Measurements from ENCODE around the gene RPP25. TPM values are rescaled to one million over a fixed set of nuclear protein-coding genes. Genes with fewer than 3 reads are reported as not detected.

Gene RPP25
- polyA plus RNA-seq, 4 donors: 5.5 to 22.2 (median 14.9) TPM

- peaks cover 7 to 37% (median 11%) of the 10 kb centered on the region in 3 donors for H3K36me3 ChIP-seq (ENCODE audit: control insufficient read depth in 3 of 3, insufficient read depth in 2 of 3, low read depth in 1 of 3, low read length in 3 of 3)
- H3K9me3 ChIP-seq (ENCODE audit: control insufficient read depth in 2 of 2, insufficient read depth in 1 of 2, low read depth in 1 of 2, low read length in 1 of 2): no peaks in the 10 kb centered on the region
- peaks cover 0 to 17% (median 0%) of the 10 kb centered on the region in 3 donors for H3K4me1 ChIP-seq (ENCODE audit: control insufficient read depth in 3 of 3, insufficient read depth in 2 of 3, low read depth in 1 of 3, low read length in 2 of 3)
- peak overlapping the region; percentile 25 to 93 (median 90) for H3K27ac ChIP-seq (ENCODE audit: low read depth in 1 of 3, low read length in 2 of 3)
- peak in 1 of 2 donors; percentile 37 for DNase-seq
- FAIRE-seq: no peak
- H3K4me3 ChIP-seq (ENCODE audit: low read depth in 1 of 3, low read length in 3 of 3): peak overlapping the region; percentile 90 to 92 (median 92)
- H3K27me3 ChIP-seq (ENCODE audit: control insufficient read depth in 3 of 3, insufficient read depth in 3 of 3, low read length in 3 of 3): no peaks in the 10 kb centered on the region
- WGBS, 3 donors: 41 to 47% (median 46%) methylated on average over 8 of the region's 8 CpGs
Observed at GRCh38 chr15:74907163-74907870, 49.3 kb downstream of the RPP25 start.

GRCh38 chr15:74906450-74907162, 50.0 kb downstream of the RPP25 start, which contains the start of gene FAM219B:
TSS of gene FAM219B (minus strand) at chr15:74906851. CDS start at chr15:74906800, 51 bp downstream.
- Histone ChIP-seq H3K4me1 (ENCODE audit: control insufficient read depth in 3 of 3, insufficient read depth in 2 of 3, low read depth in 1 of 3, low read length in 2 of 3) (peaks cover 0 to 17% (median 0%) of the 10 kb centered on the region in 3 donors), H3K9me3 (ENCODE audit: control insufficient read depth in 2 of 2, insufficient read depth in 1 of 2, low read depth in 1 of 2, low read length in 1 of 2) (no peaks in the 10 kb centered on the region), H3K27ac (ENCODE audit: low read depth in 1 of 3, low read length in 2 of 3) (peak within 1 kb of the TSS; percentile 84 to 93 (median 90)), H3K36me3 (ENCODE audit: control insufficient read depth in 3 of 3, insufficient read depth in 2 of 3, low read depth in 1 of 3, low read length in 3 of 3) (peaks cover 7 to 36% (median 11%) of the 10 kb centered on the region in 3 donors), H3K27me3 (ENCODE audit: control insufficient read depth in 3 of 3, insufficient read depth in 3 of 3, low read length in 3 of 3) (no peaks in the 10 kb centered on the region), H3K4me3 (ENCODE audit: low read depth in 1 of 3, low read length in 3 of 3) (peak within 1 kb of the TSS; percentile 90 to 92 (median 92))
- WGBS, 3 donors: 0 to 1% (median 1%) methylated on average over 61 to 74 of the region's 74 CpGs
- peak; percentile 89 to 94 for DNase-seq
- FAIRE-seq: no peak

GRCh38 chr15:74906067-74906449, 50.5 kb downstream of the RPP25 start:
- Histone ChIP-seq H3K27me3 (ENCODE audit: control insufficient read depth in 3 of 3, insufficient read depth in 3 of 3, low read length in 3 of 3) (no peaks in the 10 kb centered on the region), H3K9me3 (ENCODE audit: control insufficient read depth in 2 of 2, insufficient read depth in 1 of 2, low read depth in 1 of 2, low read length in 1 of 2) (no peaks in the 10 kb centered on the region), H3K27ac (ENCODE audit: low read depth in 1 of 3, low read length in 2 of 3) (peak overlapping the region; percentile 84 to 93 (median 90)), H3K4me1 (ENCODE audit: control insufficient read depth in 3 of 3, insufficient read depth in 2 of 3, low read depth in 1 of 3, low read length in 2 of 3) (peaks cover 0 to 20% (median 0%) of the 10 kb centered on the region in 3 donors), H3K36me3 (ENCODE audit: control insufficient read depth in 3 of 3, insufficient read depth in 2 of 3, low read depth in 1 of 3, low read length in 3 of 3) (peaks cover 7 to 39% (median 11%) of the 10 kb centered on the region in 3 donors), H3K4me3 (ENCODE audit: low read depth in 1 of 3, low read length in 3 of 3) (peak overlapping the region; percentile 90 to 92 (median 92))
- peak in 1 of 2 donors; percentile 44 for DNase-seq
- 0% methylated on average over 20 of the region's 20 CpGs for WGBS, 3 donors
- no peak for FAIRE-seq

Other genes with a start within 250 kb of the RPP25 start
- 10 to 100 TPM in 1 of 4 donors, under 1 TPM in 2, not detected in 1; 0.04 to 13.2 (median 0.66) TPM for gene CYP1A1, start 231.2 kb downstream of the RPP25 start, polyA plus RNA-seq
- not detected for gene CYP1A2, start 207.9 kb downstream of the RPP25 start, polyA plus RNA-seq
- gene CSK, start 174.7 kb downstream of the RPP25 start, polyA plus RNA-seq: 10 to 100 TPM; 39.4 to 76.8 (median 53.2) TPM
- gene LMAN1L, start 143.9 kb downstream of the RPP25 start, polyA plus RNA-seq: under 1 TPM in 1 of 4 donors, not detected in 3; 0.46 TPM
- gene CPLX3, start 130.1 kb downstream of the RPP25 start, polyA plus RNA-seq: 1 to 10 TPM in 1 of 4 donors, not detected in 3; 1.1 TPM
- gene ULK3, start 113.6 kb downstream of the RPP25 start, polyA plus RNA-seq: 100 to 1,000 TPM in 1 of 4 donors, 10 to 100 TPM in 3; 38.2 to 111 (median 81.1) TPM
- gene SCAMP2, start 83.4 kb downstream of the RPP25 start, polyA plus RNA-seq: 100 to 1,000 TPM in 1 of 4 donors, 10 to 100 TPM in 3; 52.3 to 128 (median 75.7) TPM
- 10 to 100 TPM; 41.1 to 88.3 (median 69.1) TPM for gene MPI, start 66.7 kb downstream of the RPP25 start, polyA plus RNA-seq
- gene FAM219B, start 49.9 kb downstream of the RPP25 start, polyA plus RNA-seq: 10 to 100 TPM; 12.7 to 41.3 (median 21.6) TPM
- gene COX5A, start 18.7 kb downstream of the RPP25 start, polyA plus RNA-seq: 100 to 1,000 TPM; 231 to 931 (median 808) TPM
- gene SCAMP5, start 38.8 kb upstream of the RPP25 start, polyA plus RNA-seq: 10 to 100 TPM; 22.8 to 78.1 (median 56.8) TPM
- gene PPCDC, start 66.8 kb upstream of the RPP25 start, polyA plus RNA-seq: 10 to 100 TPM; 11.4 to 29.4 (median 17.7) TPM
- 10 to 100 TPM in 2 of 4 donors, 1 to 10 TPM in 2; 6.5 to 20.6 (median 11.9) TPM for gene C15orf39, start 245.1 kb upstream of the RPP25 start, polyA plus RNA-seq